ENCODE results near the gene UPF3A.

UPF3A gene

DNA sequence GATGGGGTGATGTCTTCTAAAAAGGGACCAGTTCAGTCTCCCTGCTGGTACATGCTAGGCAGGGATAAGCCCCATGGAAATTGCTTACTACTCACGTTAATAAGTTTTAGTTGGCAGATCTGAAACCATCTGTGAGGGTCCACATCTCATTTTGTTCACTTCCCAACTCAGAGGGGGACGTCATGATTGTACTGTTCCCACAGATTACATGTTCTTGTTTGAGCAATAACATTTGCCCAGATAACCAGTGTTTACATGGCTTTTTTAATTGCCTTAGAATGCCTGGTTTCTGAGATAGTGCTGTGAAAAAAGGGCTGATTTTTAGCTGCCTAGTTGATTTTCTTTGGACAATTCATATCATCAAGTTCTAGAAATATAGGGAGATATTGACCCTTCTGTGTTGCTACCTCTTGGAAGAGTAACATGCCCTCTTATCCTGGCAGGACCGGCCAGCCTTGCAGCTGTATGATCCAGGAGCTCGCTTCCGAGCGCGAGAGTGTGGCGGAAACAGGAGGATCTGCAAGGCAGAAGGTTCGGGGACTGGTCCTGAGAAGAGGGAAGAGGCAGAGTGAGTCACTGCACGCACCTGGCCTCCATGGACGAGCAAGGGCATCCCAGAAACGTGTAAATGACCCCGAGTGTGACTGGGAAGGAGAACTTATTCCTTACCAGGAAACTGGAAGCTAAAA, 23.1 kb downstream of the UPF3A start:
- DNase-seq, result no peak

DNA sequence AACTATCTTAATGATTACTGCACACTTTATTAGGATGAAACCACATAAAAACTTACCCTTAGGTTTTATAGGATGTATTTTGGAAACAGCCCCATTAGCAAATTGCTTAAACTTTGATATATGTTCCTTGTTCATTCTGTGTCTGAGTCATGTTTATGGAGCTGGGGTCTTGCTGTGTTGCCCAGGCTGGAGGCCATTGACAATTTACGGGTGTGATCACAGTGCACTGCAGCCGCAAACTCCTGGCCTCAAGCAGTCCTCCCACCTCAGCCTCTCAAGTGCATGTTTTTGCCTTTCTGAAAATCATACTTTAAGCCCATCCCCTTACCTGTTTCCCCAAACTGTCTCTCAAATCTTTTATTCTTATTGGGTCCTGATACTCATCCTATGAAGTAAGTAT, 27.7 kb downstream of the UPF3A start:
- no peak for DNase-seq

GRCh38 chr13:114309806-114310410, 28.5 kb downstream of the UPF3A start:
- no peak for DNase-seq

- DNase-seq, result no peak
Observed at GRCh38 chr13:114310956-114311355, 29.6 kb downstream of the UPF3A start.

DNA sequence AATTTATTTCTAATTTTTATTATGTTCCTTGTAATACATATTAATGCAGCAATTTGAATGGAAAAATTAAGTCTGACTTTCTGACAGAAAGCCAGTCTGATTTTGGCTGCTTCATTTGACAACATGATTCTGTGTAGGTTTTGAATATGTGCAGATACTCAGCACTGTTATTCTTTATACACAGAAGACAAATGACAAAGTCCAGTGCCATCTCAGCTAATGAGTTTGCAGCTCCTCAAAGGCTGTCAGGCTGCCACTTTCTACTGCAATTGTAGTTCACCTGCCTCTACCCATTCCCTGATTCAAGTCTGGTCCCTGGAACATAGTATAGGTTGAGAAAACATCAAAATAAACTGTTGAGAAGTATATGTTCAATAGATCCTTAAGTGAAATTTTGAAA, 30.0 kb downstream of the UPF3A start:
- DNase-seq, result no peak

DNA sequence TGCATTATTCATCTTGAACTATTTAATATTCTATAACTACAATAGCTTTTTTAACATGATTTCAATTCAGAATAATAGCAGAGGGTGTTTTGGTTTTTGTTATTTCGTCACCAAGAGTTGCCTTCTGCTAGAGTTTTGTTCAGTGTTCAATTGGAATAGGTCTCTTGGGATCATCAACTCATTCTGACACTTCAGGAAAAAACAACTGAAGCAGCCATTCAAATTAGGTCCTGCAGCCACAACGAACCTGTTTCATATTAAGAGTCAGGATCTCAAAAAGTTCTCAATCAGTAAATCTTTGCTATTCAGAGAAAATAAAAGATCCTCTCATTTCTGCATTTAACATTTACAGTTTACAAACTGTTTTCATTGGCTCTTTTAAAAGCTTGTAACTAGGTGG, 30.5 kb downstream of the UPF3A start:
- DNase-seq, result no peak

GRCh38 chr13:114313061-114313860, 31.9 kb downstream of the UPF3A start:
- peak in 2 of 4 experiments; percentile 28 to 36 for DNase-seq

- peak; percentile 99 to 100 (median 100) for DNase-seq
Observed at GRCh38 chr13:114314074-114314912, 32.9 kb downstream of the UPF3A start, which contains the start of gene CHAMP1. CHAMP1 (plus strand) TSS chr13:114314503; CDS start chr13:114323843, 9,340 bp downstream.

GRCh38 chr13:114315074-114315785, 33.8 kb downstream of the UPF3A start:
- peak in 2 of 4 experiments; percentile 12 to 27 for DNase-seq

- no peak for DNase-seq
Observed at GRCh38 chr13:114318624-114319023, 37.2 kb downstream of the UPF3A start.

DNA sequence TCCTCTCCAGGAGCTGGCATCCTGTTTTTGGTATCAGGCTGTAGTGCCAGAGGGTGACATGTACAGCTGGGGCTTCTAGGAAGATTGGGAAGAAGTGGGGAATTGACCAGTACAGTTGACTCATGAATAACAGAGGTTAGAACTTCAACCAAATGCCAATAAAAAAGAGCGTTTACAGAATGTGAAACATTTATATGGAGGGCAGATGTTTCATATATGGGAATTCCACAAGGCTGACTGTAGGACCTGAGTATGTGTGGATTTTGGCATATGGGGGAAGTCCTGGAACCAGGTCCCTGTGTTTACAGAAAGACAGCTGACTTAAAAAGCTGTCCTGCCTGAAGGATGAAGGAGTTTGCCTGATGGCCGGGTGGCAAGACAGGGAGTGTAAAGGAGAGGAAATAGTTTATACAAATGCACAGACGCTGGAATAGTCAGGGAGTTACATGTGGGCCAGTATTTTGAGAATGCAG, 38.1 kb downstream of the UPF3A start:
- no peak for DNase-seq

DNA sequence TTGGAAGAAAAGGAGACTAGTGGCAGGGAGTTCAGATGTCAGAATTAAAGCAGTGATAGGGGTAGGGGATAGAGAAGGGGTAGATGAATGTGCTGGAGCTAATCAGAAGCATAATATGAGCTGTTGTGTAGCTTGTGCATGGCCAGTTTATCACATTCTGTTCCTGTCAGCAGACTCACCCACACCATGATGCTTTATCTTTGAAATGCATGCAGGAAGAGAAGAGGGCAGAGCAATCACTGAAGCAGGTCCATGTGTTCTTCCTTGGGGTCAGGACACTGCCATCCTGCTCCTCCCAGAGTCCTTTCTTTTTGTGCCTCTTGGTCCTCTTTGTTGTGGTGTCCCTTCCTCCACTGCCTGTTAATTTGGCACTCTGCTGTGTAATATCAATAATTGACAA, 38.7 kb downstream of the UPF3A start:
- DNase-seq, result no peak

GRCh38 chr13:114321256-114321655, 39.9 kb downstream of the UPF3A start:
- no peak for DNase-seq

GRCh38 chr13:114323349-114323748, 41.9 kb downstream of the UPF3A start:
- DNase-seq, result no peak

GRCh38 chr13:114324334-114324733, 42.9 kb downstream of the UPF3A start:
- no peak for DNase-seq

DNA sequence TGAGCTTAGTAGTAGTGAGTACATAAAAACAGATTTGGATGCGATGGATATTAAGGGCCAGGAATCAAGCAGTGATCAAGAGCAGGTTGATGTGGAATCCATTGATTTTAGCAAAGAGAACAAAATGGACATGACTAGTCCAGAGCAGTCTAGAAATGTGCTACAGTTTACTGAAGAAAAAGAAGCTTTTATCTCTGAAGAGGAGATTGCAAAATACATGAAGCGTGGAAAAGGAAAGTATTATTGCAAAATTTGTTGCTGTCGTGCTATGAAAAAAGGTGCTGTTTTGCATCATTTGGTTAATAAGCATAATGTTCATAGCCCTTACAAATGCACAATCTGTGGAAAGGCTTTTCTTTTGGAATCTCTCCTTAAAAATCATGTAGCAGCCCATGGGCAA, 44.3 kb downstream of the UPF3A start:
- DNase-seq, result peak in 2 of 4 experiments; percentile 28 to 39

DNA sequence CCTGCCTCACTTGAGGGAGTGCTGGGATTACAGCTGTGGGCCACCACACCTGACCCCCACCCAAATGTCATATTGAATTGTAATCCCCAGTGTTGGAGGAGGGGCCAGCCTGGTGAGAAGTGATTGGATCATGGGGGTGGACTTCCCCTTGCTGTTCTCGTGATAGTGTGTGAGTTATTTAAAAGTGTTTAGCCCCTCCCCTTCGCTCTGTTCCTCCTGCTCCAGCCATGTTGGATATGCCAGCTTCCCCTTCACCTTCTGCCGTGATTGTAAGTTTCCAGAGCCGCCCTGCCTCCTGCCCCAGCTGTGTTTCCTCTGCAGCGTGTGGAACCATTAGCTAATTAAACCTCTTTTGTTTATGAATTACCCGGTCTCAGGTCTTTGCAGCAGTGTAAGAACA, 46.6 kb downstream of the UPF3A start:
- no peak for DNase-seq

DNA sequence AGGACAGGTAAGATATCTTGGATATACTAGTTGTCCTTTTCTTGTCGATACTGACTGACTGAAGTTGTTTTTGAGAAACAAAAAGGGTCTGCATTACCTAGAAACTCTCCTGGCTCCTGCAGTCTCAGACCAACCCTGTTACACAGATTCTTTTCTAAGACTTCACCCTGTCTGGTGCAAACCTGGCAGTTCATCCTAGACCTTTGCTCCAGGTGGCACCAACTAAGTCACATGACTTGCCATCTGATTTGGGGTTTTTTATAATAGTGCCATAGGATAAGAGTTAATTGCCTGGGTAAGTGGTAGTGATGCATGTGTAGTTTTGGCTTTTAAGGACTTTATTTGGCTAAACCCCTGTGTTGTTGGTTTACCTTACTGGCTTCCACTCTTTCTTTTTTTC, 47.2 kb downstream of the UPF3A start:
- DNase-seq, result no peak

DNA sequence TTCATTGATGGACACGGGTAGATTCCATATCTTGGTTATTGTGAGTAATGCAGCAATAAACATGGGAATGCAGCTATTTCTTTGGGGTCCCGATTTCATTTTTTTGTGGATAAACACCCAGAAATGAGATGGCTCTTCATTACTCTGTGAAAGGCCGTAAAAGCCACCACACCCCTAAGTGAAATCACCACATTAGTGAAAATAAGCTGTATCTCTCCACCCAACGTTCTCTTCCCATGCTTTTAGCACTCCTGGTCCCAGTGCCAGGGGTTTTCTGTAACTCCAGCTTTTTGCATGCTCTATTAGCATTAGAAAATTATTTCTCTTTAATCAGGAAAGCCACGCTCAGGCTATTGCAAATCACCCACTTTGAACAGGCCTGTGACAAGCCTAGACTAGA, 48.7 kb downstream of the UPF3A start:
- no peak for DNase-seq

- DNase-seq, result peak in 1 of 4 experiments; percentile 12
Observed at GRCh38 chr13:114333881-114334280, 52.5 kb downstream of the UPF3A start.

DNA sequence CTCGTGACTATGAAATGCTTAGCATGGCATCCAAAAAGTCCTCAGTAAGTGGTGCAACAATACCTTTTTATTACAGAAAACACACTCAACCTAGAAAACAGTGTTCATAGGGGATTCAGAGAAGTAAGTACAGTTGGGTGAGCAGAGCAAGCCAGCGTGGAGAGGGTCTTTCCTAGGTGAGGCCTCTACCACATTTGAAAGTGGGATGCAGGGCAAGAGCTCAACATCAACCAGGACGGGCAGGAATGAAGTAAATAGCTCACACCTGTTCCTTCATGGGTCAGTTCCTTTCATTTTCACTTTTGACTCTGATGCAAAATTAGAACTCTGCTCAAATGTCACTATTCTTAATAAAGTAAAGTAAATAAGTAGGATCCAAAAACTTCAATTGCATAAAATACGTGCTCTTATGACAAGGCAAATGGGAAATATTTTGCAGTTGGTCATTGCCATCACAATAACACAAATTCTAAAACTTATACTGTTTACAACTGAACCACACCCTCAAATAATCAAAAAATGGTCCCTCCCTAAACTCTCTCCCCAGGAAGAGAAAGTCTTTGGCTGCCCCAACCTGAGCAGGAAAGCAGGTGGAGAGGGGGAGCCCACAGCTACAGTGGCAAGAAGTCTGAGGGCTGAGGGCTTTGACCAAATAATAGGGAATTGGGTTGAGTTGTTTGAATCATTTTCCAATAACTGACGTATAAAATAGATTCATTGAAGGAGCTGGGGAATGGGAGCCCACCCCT, 53.1 kb downstream of the UPF3A start:
- no peak for DNase-seq
